Esophagus squamous epithelium (tissue), 5 donors: ENCODE measurements around the gene ADARB2. TPM values are rescaled to one million over a fixed set of nuclear protein-coding genes. Genes with fewer than 3 reads are reported as not detected.

Experiments used
- DNase-seq: peaks from one replicate; lab custom pipeline; 2025; lab: John Stamatoyannopoulos, UW
- H3K27ac ChIP-seq, 4 donors: fragments of 200-600 bp; sonication (generic); one replicate each; pipeline ENCODE4 v1.5.1; 2016 to 2019; ENCODE audit warnings: mild to moderate bottlenecking in 1 of 4
- H3K27me3 ChIP-seq, 4 donors: fragments of 200-600 bp; sonication (generic); 1 replicate in 3 of 4; 2 replicates in 1 of 4; pipeline versions ENCODE4 v1.5.1 to v1.6.0; 2017 to 2021; ENCODE audit warnings: antibody characterized with exemption in 1 of 4
- H3K36me3 ChIP-seq, 3 donors: fragments of 200-600 bp; sonication (generic); one replicate each; pipeline ENCODE4 v1.5.1; 2016 to 2019
- H3K4me1 ChIP-seq, 3 donors: fragments of 200-600 bp; sonication (generic); one replicate each; pipeline ENCODE4 v1.5.1; 2017 to 2019
- H3K4me3 ChIP-seq, 4 donors: fragments of 200-600 bp; sonication (generic); 1 replicate in 3 of 4; 2 replicates in 1 of 4; pipeline ENCODE4 v1.5.1; 2016 to 2019; ENCODE audit warnings: mild to moderate bottlenecking in 2 of 4, moderate library complexity in 1 of 4
- H3K9me3 ChIP-seq, 3 donors: fragments of 200-600 bp; sonication (generic); one replicate each; pipeline ENCODE4 v1.5.1; 2016 to 2019
- POLR2A ChIP-seq, 4 donors: fragments of 450-650 bp; IDR thresholded peaks; one replicate each; pipeline ENCODE4 v1.6.1; 2017; ENCODE audit warnings: antibody characterized with exemption in 4 of 4, mild to moderate bottlenecking in 4 of 4, moderate library complexity in 3 of 4
- WGBS, 2 donors: methylation state at CpG; one replicate each; pipeline ENCODE4 v1.1.5; 2018; 5-methylcytosine and 5-hydroxymethylcytosine counted together
- intact Hi-C: fragments of 100-400 bp; cut with DNase I; formaldehyde crosslinking; loops from one replicate; pipeline ENCODE4 v1.15.0; 2022
- total RNA-seq, 4 donors: library from RNA; depleted of rRNA; stranded (reverse); fragments of >200 nt; gene quantifications; one replicate each; pipeline ENCODE4 v1.1.0, GENCODE V29; 2016
- TF ChIP-seq, protein P1 (sequence below), 6 experiments: fragments of 450-650 bp in 4 of 6; fragments of 200-600 bp in 2 of 6; sonication (generic) in 2 of 6; IDR thresholded peaks; one replicate each; pipeline ENCODE4 v1.5.1; 2016 to 2019; ENCODE audit warnings: antibody characterized with exemption in 6 of 6, mild to moderate bottlenecking in 4 of 6, moderate library complexity in 4 of 6
- donor health status: DM: yes; HTN: yes; CAD: no.

Gene ADARB2
- total RNA-seq, 4 donors from 2014 or later, result 0.21 to 3.5 (median 1.5) TPM

DNA sequence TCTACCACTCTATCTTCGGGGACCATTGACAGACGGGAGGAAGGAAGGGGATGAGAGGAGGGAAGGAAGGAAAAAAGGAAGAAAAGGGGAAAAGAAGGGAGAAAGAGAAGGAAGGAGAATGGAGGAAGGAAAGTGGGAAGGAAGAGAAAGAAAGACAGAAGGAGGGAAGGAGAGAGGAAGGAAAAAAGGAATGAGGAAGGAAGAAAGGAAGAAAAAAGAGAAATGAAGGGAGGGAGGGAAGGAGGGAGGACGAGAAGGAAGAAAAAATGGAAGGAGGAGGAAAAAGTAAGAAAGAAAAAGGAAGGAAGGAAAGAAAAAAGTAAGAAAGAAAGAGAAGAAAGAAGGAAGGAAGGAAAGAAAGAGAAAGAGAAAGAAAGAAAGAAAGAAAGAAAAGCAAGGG lies 128.9 kb downstream of the ADARB2 start:
- no peak for TF ChIP-seq POLR2A (IDR thresholded peaks at IDR 0.05)
- TF ChIP-seq, protein P1, sequence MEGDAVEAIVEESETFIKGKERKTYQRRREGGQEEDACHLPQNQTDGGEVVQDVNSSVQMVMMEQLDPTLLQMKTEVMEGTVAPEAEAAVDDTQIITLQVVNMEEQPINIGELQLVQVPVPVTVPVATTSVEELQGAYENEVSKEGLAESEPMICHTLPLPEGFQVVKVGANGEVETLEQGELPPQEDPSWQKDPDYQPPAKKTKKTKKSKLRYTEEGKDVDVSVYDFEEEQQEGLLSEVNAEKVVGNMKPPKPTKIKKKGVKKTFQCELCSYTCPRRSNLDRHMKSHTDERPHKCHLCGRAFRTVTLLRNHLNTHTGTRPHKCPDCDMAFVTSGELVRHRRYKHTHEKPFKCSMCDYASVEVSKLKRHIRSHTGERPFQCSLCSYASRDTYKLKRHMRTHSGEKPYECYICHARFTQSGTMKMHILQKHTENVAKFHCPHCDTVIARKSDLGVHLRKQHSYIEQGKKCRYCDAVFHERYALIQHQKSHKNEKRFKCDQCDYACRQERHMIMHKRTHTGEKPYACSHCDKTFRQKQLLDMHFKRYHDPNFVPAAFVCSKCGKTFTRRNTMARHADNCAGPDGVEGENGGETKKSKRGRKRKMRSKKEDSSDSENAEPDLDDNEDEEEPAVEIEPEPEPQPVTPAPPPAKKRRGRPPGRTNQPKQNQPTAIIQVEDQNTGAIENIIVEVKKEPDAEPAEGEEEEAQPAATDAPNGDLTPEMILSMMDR (IDR thresholded peaks at IDR 0.05), result no peak
- WGBS, 2 donors, result 54 to 64% methylated on average over 3 of the region's 3 CpGs
- Histone ChIP-seq H3K27ac (no peak overlapping the region), H3K9me3 (no peaks in the 10 kb centered on the region), H3K4me3 (no peak overlapping the region), H3K36me3 (no peaks in the 10 kb centered on the region), H3K4me1 (peaks cover 0 to 8% (median 3%) of the 10 kb centered on the region in 3 donors), H3K27me3 (peaks cover 0 to 49% (median 0%) of the 10 kb centered on the region in 4 donors)
- DNase-seq, result no peak
- intact Hi-C loops, result no loop called here

DNA sequence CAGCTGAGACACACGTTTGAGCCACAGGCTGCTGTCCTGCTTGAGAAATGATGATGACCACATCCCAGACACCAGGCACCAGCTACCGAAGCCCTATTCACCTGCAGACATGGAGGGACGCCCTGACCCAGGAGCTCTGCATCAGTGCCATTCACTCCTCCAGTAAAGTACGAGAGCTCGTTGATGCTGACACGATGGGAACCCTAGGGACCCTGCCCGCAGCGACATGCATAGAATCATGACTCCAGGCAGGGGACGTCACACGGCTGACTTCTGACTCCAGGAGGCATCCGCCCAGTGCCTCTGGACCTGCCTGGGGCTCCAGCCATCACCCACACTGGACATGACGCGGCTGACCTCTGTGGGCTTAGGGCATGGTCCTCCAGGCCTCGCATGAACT lies 129.9 kb downstream of the ADARB2 start:
- no peak for DNase-seq
- Histone ChIP-seq H3K4me3 (no peak overlapping the region), H3K27me3 (peaks cover 0 to 49% (median 0%) of the 10 kb centered on the region in 4 donors), H3K4me1 (peaks cover 0 to 3% (median under 1%) of the 10 kb centered on the region in 3 donors), H3K9me3 (no peaks in the 10 kb centered on the region), H3K27ac (no peak overlapping the region), H3K36me3 (no peaks in the 10 kb centered on the region)
- TF ChIP-seq, protein P1 (IDR thresholded peaks at IDR 0.05), result no peak
- TF ChIP-seq POLR2A (IDR thresholded peaks at IDR 0.05), result no peak
- intact Hi-C loops, result no loop called here
- WGBS, 2 donors, result 79 to 95% methylated on average over 4 to 5 of the region's 14 CpGs

DNA sequence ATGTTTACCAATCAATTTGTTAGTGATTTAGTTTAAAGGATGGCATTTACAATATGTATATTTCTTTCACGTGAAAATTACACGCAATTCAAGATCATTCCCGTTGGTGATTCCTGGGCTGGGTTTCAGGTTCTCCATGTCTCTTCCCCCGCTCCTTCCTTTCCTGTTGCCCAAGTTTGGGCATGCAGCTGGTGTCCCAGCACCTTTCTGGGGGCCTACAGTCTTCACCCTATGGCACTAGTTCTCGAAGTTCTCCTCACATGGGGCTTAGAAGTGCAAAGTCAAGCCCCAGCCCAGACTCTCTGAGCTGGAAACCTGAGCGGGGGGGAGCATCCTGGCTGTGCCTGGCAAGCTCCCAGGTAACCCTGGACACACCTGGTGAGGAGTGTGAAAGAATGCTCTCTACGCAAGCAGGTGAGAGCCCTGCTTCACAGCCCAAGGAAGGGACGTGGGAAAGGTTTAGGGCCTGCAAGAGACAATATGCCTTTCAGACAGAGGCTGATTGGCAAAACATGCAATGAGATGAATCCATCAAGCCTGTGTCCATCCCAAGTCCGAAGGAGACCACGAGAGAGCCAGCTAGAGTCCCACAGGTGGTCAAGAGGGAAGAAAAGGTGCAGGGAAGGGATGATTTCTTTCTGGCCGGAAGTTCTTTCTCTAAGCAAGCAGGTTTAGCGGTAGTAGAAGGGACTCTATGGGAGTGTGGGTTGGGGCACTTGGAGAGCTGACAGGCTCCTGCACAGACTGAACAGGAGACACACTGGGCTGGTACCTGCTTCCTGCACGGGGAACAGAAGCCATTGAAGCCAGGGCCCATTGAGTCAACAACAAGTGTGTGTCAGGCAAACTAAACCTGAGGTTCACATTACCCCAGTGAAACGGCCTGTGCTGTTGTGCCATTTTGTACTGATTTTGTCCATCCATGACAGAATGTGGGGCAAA lies 131.1 kb downstream of the ADARB2 start:
- WGBS, 2 donors, result 72 to 80% methylated on average over 12 of the region's 14 CpGs
- Histone ChIP-seq H3K4me1 (peaks cover 3 to 10% (median 9%) of the 10 kb centered on the region in 3 donors), H3K36me3 (no peaks in the 10 kb centered on the region), H3K27me3 (peaks cover 0 to 40% (median 0%) of the 10 kb centered on the region in 4 donors), H3K27ac (no peak overlapping the region), H3K4me3 (no peak overlapping the region), H3K9me3 (no peaks in the 10 kb centered on the region)
- intact Hi-C loops, result no loop called here
- no peak for DNase-seq
- TF ChIP-seq, protein P1 (IDR thresholded peaks at IDR 0.05), result no peak

DNA sequence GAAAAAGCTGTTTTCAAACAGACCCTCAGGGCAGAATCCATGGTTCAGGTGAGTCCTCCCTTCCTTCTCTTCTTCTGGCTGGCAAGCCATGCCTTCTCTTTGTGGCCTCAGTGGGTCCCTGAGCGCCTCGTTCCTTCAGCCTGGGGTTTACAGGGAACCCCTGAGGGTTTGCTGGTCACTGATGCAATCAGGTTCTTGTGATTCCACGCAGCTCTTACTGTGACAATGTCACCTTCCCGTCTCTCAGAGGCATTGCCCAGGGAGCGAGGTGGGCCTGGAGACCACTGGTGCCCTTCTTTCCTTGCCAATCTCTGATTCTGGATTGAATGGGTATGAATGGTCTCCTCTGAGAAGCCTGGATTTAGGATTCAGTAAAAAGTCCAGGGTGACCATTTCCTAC lies 132.2 kb downstream of the ADARB2 start:
- H3K4me1 ChIP-seq, result peaks cover 3 to 21% (median 12%) of the 10 kb centered on the region in 3 donors
- peaks cover 0 to 29% (median 0%) of the 10 kb centered on the region in 4 donors for H3K27me3 ChIP-seq
- WGBS, 2 donors, result 88 to 91% methylated on average over 4 to 5 of the region's 5 CpGs
- no peak overlapping the region for H3K27ac ChIP-seq
- no peaks in the 10 kb centered on the region for H3K36me3 ChIP-seq
- TF ChIP-seq, protein P1 (IDR thresholded peaks at IDR 0.05), result no peak
- TF ChIP-seq POLR2A (IDR thresholded peaks at IDR 0.05), result no peak
- intact Hi-C loops, result no loop called here
- H3K4me3 ChIP-seq, result no peak overlapping the region
- no peak for DNase-seq
- H3K9me3 ChIP-seq, result no peaks in the 10 kb centered on the region

DNA sequence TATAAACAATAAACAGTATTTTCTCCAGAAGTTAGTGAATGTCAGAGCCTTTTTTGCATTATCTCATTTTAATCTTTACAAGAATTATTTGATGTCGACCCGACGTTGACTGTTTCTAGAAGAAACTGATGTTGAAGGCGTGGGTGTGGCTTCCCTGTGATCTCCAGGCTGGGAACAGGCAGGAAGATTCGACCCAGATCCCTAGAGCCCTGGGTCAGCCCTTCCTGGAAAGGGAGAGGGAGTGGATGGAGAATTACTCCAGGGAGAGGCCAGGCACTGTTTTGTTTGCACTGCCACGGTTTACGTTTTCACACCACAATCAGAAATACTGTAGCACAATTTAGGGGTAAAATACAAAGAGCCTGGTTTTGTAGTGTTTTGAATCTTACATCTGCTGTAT lies 133.1 kb downstream of the ADARB2 start:
- TF ChIP-seq POLR2A (IDR thresholded peaks at IDR 0.05), result no peak
- TF ChIP-seq, protein P1 (IDR thresholded peaks at IDR 0.05), result no peak
- intact Hi-C loops, result no loop called here
- DNase-seq, result no peak

More for the DNA sequence above, 133.1 kb downstream of the ADARB2 start:
- Histone ChIP-seq H3K4me1 (peaks cover 3 to 25% (median 12%) of the 10 kb centered on the region in 3 donors), H3K27me3 (peaks cover 0 to 20% (median 0%) of the 10 kb centered on the region in 4 donors), H3K36me3 (no peaks in the 10 kb centered on the region), H3K27ac (no peak overlapping the region), H3K4me3 (no peak overlapping the region), H3K9me3 (no peaks in the 10 kb centered on the region)
- WGBS, 2 donors, result 34 to 54% methylated on average over 7 of the region's 7 CpGs
